Hepatocyte (in vitro differentiated cells): ENCODE results near the gene RASGRP4. TPM values are rescaled to one million over a fixed set of nuclear protein-coding genes. Genes with fewer than 3 reads are reported as not detected.

Experiments used
- DNase-seq: peaks from one replicate; pipeline ENCODE4 v3.0.0-alpha.2; 2016; ENCODE audit warnings: low spot score
- H2AFZ ChIP-seq: fragments of 200-600 bp; sonication (generic); 2 replicates; pipeline ENCODE4 v1.6.0; 2016; ENCODE audit warnings: antibody characterized with exemption, mild to moderate bottlenecking
- H3K27ac ChIP-seq: fragments of 200-600 bp; sonication (generic); 2 replicates; pipeline ENCODE4 v1.5.1; 2016; ENCODE audit warnings: mild to moderate bottlenecking
- H3K27me3 ChIP-seq: fragments of 200-600 bp; sonication (generic); 2 replicates; pipeline ENCODE4 v1.6.1; 2016
- H3K36me3 ChIP-seq: fragments of 200-600 bp; sonication (generic); replicated peaks from 2 replicates; pipeline ENCODE4 v1.5.1; 2016; ENCODE audit warnings: low read depth; ENCODE audit not compliant: insufficient read depth
- H3K4me1 ChIP-seq: fragments of 200-600 bp; sonication (generic); 2 replicates; pipeline ENCODE4 v1.5.1; 2016; ENCODE audit warnings: mild to moderate bottlenecking, moderate library complexity; ENCODE audit not compliant: insufficient read depth
- H3K4me2 ChIP-seq: fragments of 200-600 bp; sonication (generic); 2 replicates; pipeline ENCODE4 v1.6.0; 2016
- H3K4me3 ChIP-seq: fragments of 200-600 bp; sonication (generic); 2 replicates; pipeline ENCODE4 v1.5.1; 2016; ENCODE audit warnings: mild to moderate bottlenecking
- H3K79me2 ChIP-seq: fragments of 200-600 bp; sonication (generic); 2 replicates; pipeline ENCODE4 v1.6.0; 2017; ENCODE audit warnings: mild to moderate bottlenecking
- H3K9me2 ChIP-seq: fragments of 200-600 bp; sonication (generic); replicated peaks from 2 replicates; pipeline ENCODE4 v1.6.0; 2017; ENCODE audit warnings: mild to moderate bottlenecking; ENCODE audit not compliant: insufficient read depth
- H3K9me3 ChIP-seq: fragments of 200-600 bp; sonication (generic); 2 replicates; pipeline ENCODE4 v1.5.1; 2016; ENCODE audit warnings: low read depth, mild to moderate bottlenecking
- H4K20me1 ChIP-seq: fragments of 200-600 bp; sonication (generic); 2 replicates; pipeline ENCODE4 v1.6.0; 2016; ENCODE audit warnings: mild to moderate bottlenecking; ENCODE audit not compliant: insufficient read depth, poor library complexity, severe bottlenecking
- EZH2 ChIP-seq: fragments of 200-600 bp; sonication (generic); IDR thresholded peaks from 2 replicates; pipeline ENCODE4 v1.6.1; 2016; ENCODE audit warnings: antibody characterized with exemption, mild to moderate bottlenecking, borderline replicate concordance
- EZH2phosphoT487 ChIP-seq: fragments of 200-600 bp; sonication (generic); IDR thresholded peaks from one replicate; pipeline ENCODE4 v1.6.1; 2018; ENCODE audit warnings: antibody characterized with exemption, mild to moderate bottlenecking, low read depth, moderate library complexity; ENCODE audit not compliant: unreplicated experiment, severe bottlenecking
- WGBS: methylation state at CpG from one replicate; pipeline ENCODE4 v1.1.6; 2016; ENCODE audit warnings: low lambda C conversion rate; ENCODE audit errors: missing lambda C conversion rate; 5-methylcytosine and 5-hydroxymethylcytosine counted together
- polyA plus RNA-seq: library from polyadenylated mRNA; unstranded; fragments of >200 nt; fragmentation: Nextera tagmentation; extraction: Ambion mirVana; gene quantifications from 2 replicates; pipeline ENCODE4 v1.2.1, GENCODE V29; 2016
- total RNA-seq: library from RNA; depleted of rRNA; stranded (reverse); fragments of >200 nt; gene quantifications from 2 replicates; pipeline ENCODE4 v1.2.3, GENCODE V29; 2014
- TF ChIP-seq, protein P1 (sequence below): fragments of 200-600 bp; sonication (generic); IDR thresholded peaks from 2 replicates; pipeline ENCODE4 v1.5.1; 2016; ENCODE audit warnings: antibody characterized with exemption, mild to moderate bottlenecking; ENCODE audit not compliant: poor library complexity

RASGRP4 gene
- total and polyA plus RNA-seq, 2 experiments from 2014 or later, result 0.07 TPM; not detected in 1

DNA sequence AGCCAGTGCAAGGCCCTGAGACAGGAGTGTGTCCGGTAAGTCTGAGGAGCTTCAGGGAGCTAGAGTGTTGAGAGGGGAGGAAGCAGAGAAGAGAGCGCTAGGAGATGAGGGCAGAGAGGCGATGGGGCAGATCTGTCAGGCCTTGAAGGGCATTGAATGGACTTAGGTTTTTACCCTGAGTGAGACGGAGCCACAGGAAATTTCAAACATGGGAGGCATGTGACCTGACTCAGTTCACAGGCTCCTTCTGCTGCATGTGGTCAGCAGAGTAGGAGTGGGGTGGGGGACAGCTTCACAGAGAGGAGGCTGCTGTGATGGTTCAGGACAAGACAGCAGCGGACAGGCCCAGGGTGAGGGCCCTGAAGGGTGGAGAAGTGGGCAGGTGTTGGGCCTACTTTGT, 25.7 kb downstream of the RASGRP4 start:
- Histone ChIP-seq H3K4me2 (no peak overlapping the region), H3K9me2 (no peaks in the 10 kb centered on the region), H2AFZ (no peak overlapping the region), H3K9me3 (no peaks in the 10 kb centered on the region), H3K79me2 (peaks cover 4% of the 10 kb centered on the region), H3K4me1 (no peaks in the 10 kb centered on the region), H3K4me3 (no peak overlapping the region), H3K27ac (no peak overlapping the region), H3K36me3 (no peaks in the 10 kb centered on the region), H4K20me1 (no peaks in the 10 kb centered on the region), H3K27me3 (no peaks in the 10 kb centered on the region)
- 80% methylated on average over 5 of the region's 5 CpGs for WGBS
- TF ChIP-seq, protein P1, sequence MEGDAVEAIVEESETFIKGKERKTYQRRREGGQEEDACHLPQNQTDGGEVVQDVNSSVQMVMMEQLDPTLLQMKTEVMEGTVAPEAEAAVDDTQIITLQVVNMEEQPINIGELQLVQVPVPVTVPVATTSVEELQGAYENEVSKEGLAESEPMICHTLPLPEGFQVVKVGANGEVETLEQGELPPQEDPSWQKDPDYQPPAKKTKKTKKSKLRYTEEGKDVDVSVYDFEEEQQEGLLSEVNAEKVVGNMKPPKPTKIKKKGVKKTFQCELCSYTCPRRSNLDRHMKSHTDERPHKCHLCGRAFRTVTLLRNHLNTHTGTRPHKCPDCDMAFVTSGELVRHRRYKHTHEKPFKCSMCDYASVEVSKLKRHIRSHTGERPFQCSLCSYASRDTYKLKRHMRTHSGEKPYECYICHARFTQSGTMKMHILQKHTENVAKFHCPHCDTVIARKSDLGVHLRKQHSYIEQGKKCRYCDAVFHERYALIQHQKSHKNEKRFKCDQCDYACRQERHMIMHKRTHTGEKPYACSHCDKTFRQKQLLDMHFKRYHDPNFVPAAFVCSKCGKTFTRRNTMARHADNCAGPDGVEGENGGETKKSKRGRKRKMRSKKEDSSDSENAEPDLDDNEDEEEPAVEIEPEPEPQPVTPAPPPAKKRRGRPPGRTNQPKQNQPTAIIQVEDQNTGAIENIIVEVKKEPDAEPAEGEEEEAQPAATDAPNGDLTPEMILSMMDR, result no peak
- TF ChIP-seq EZH2, result no peak
- TF ChIP-seq EZH2phosphoT487, result no peak
- no peak for DNase-seq

DNA sequence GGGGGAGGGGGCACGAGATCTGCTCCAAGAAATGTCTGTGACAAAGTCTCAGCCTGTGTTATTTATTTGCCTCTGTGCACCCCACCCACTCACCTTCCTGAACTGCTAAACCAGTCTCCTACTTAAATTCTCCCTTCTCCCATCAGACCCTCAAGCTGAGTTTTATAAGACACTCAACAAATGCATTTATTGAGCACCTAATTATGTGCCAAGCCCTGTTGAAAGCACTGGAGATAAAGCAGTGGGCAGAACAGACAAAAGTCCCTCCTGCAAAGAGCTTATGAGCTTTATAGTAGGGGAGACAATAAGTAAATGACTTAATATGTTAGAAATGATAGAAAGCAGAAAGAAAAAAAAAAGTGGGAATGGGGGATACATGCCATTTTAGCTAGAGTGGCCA, 26.5 kb downstream of the RASGRP4 start:
- no peak overlapping the region for H2AFZ ChIP-seq
- H3K4me1 ChIP-seq, result no peaks in the 10 kb centered on the region
- H3K9me3 ChIP-seq, result no peaks in the 10 kb centered on the region
- no peak for DNase-seq
- H4K20me1 ChIP-seq, result no peaks in the 10 kb centered on the region
- H3K79me2 ChIP-seq, result peaks cover 4% of the 10 kb centered on the region
- no peak overlapping the region for H3K27ac ChIP-seq
- WGBS, result 71% methylated on average over 1 of the region's 1 CpG
- no peak overlapping the region for H3K4me2 ChIP-seq
- no peak for TF ChIP-seq EZH2
- no peak for TF ChIP-seq EZH2phosphoT487
- TF ChIP-seq, protein P1, result no peak
- H3K4me3 ChIP-seq, result no peak overlapping the region
- H3K9me2 ChIP-seq, result no peaks in the 10 kb centered on the region
- no peaks in the 10 kb centered on the region for H3K36me3 ChIP-seq
- H3K27me3 ChIP-seq, result no peaks in the 10 kb centered on the region

DNA sequence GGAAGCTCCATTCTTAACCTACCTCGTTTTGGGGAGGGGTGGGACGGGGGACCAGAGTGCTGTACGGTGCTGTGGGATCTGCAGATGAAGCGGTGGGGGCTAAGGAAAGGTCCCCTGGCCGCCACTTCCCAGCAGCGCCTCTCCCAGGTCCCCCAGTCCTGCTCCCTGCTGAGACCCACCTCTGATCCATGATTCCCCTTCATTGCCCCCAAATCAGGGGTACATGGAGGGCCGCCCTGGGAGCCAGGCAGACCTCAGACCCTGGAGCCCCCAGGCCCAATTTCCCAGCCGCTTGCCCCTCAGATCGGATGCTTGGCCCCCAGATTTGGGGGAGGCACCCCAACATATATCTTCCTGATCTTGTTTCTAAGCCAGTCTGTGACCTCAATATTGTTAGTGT, 26.9 kb downstream of the RASGRP4 start:
- 88% methylated on average over 4 of the region's 9 CpGs for WGBS
- H3K27me3 ChIP-seq, result no peaks in the 10 kb centered on the region
- no peaks in the 10 kb centered on the region for H3K9me3 ChIP-seq

More for the DNA sequence above, 26.9 kb downstream of the RASGRP4 start:
- Histone ChIP-seq H4K20me1 (no peaks in the 10 kb centered on the region), H3K79me2 (peaks cover 2% of the 10 kb centered on the region), H3K4me3 (no peak overlapping the region), H3K36me3 (no peaks in the 10 kb centered on the region), H3K4me2 (no peak overlapping the region), H3K4me1 (no peaks in the 10 kb centered on the region), H3K27ac (no peak overlapping the region), H3K9me2 (no peaks in the 10 kb centered on the region), H2AFZ (no peak overlapping the region)
- TF ChIP-seq EZH2, result no peak
- TF ChIP-seq, protein P1, result no peak
- TF ChIP-seq EZH2phosphoT487, result no peak
- no peak for DNase-seq
